ENCODE results near the gene NACC2.

Gene NACC2

GRCh38 chr9:136006169-136006568, 88.9 kb downstream of the NACC2 start:
- Histone ChIP-seq H3K9me3 (ENCODE audit: control insufficient read depth in 5 of 5, low read length in 5 of 5) (no peaks in the 10 kb centered on the region), H3K9ac (ENCODE audit: low read length in 5 of 5) (no peak overlapping the region), H3K4me3 (ENCODE audit: low read depth in 1 of 5, low read length in 5 of 5) (no peak overlapping the region), H3K4me1 (ENCODE audit: control insufficient read depth in 5 of 5, insufficient read depth in 5 of 5, low read length in 5 of 5) (peaks cover 1 to 52% (median 11%) of the 10 kb centered on the region in 5 donors), H3K27me3 (ENCODE audit: control insufficient read depth in 5 of 5, insufficient read depth in 4 of 5, low read length in 5 of 5) (no peaks in the 10 kb centered on the region), H3K36me3 (ENCODE audit: control insufficient read depth in 5 of 5, insufficient read depth in 5 of 5, low read length in 5 of 5) (peaks cover 0 to 26% (median 14%) of the 10 kb centered on the region in 5 donors), H3K27ac (ENCODE audit: low read depth, low read length) (no peak overlapping the region)

- peaks cover 0 to 39% (median 11%) of the 10 kb centered on the region in 5 donors for H3K4me1 ChIP-seq (ENCODE audit: control insufficient read depth in 5 of 5, insufficient read depth in 5 of 5, low read length in 5 of 5)
Observed at GRCh38 chr9:136004712-136005111, 90.4 kb downstream of the NACC2 start.

DNA sequence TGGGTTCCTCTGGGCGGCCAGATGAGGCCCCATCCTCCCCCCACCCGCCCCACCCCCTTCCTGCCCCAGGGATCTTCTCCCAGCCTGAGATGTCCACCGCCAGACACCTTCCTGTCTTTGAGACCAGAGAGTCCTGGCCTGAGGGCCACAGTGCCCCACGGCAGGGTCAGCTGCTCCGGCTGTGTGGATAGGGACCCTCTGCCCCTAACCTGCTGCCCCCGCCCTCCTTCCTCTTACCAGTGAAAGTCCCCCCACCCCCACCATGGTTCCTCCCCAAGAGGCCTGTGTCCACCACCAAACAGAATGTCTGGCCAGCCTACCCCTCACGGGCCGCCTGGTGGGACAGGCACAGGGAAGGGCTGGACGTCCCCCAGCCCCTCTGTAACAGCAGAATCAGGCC, 90.9 kb downstream of the NACC2 start:
- Histone ChIP-seq H3K27ac (ENCODE audit: low read depth, low read length) (no peak overlapping the region), H3K4me1 (ENCODE audit: control insufficient read depth in 5 of 5, insufficient read depth in 5 of 5, low read length in 5 of 5) (peaks cover 0 to 34% (median 11%) of the 10 kb centered on the region in 5 donors), H3K4me3 (ENCODE audit: low read depth in 1 of 5, low read length in 5 of 5) (no peak overlapping the region), H3K27me3 (ENCODE audit: control insufficient read depth in 5 of 5, insufficient read depth in 4 of 5, low read length in 5 of 5) (no peaks in the 10 kb centered on the region), H3K36me3 (ENCODE audit: control insufficient read depth in 5 of 5, insufficient read depth in 5 of 5, low read length in 5 of 5) (peaks cover 0 to 17% (median 9%) of the 10 kb centered on the region in 5 donors), H3K9me3 (ENCODE audit: control insufficient read depth in 5 of 5, low read length in 5 of 5) (no peaks in the 10 kb centered on the region), H3K9ac (ENCODE audit: low read length in 5 of 5) (no peak overlapping the region)

More at GRCh38 chr9:136004712-136005111, 90.4 kb downstream of the NACC2 start:
- Histone ChIP-seq H3K9ac (ENCODE audit: low read length in 5 of 5) (no peak overlapping the region), H3K4me3 (ENCODE audit: low read depth in 1 of 5, low read length in 5 of 5) (no peak overlapping the region), H3K9me3 (ENCODE audit: control insufficient read depth in 5 of 5, low read length in 5 of 5) (no peaks in the 10 kb centered on the region), H3K27ac (ENCODE audit: low read depth, low read length) (no peak overlapping the region), H3K36me3 (ENCODE audit: control insufficient read depth in 5 of 5, insufficient read depth in 5 of 5, low read length in 5 of 5) (peaks cover 0 to 22% (median 13%) of the 10 kb centered on the region in 5 donors), H3K27me3 (ENCODE audit: control insufficient read depth in 5 of 5, insufficient read depth in 4 of 5, low read length in 5 of 5) (no peaks in the 10 kb centered on the region)

- H3K27me3 ChIP-seq (ENCODE audit: control insufficient read depth in 5 of 5, insufficient read depth in 4 of 5, low read length in 5 of 5): no peaks in the 10 kb centered on the region
- no peaks in the 10 kb centered on the region for H3K9me3 ChIP-seq (ENCODE audit: control insufficient read depth in 5 of 5, low read length in 5 of 5)
- H3K36me3 ChIP-seq (ENCODE audit: control insufficient read depth in 5 of 5, insufficient read depth in 5 of 5, low read length in 5 of 5): peaks cover 0 to 13% (median 7%) of the 10 kb centered on the region in 5 donors
- no peak overlapping the region for H3K27ac ChIP-seq (ENCODE audit: low read depth, low read length)
- H3K4me3 ChIP-seq (ENCODE audit: low read depth in 1 of 5, low read length in 5 of 5): no peak overlapping the region
- H3K4me1 ChIP-seq (ENCODE audit: control insufficient read depth in 5 of 5, insufficient read depth in 5 of 5, low read length in 5 of 5): peaks cover 0 to 28% (median 11%) of the 10 kb centered on the region in 5 donors
- no peak overlapping the region for H3K9ac ChIP-seq (ENCODE audit: low read length in 5 of 5)
Observed at GRCh38 chr9:136003411-136004218, 91.5 kb downstream of the NACC2 start.

DNA sequence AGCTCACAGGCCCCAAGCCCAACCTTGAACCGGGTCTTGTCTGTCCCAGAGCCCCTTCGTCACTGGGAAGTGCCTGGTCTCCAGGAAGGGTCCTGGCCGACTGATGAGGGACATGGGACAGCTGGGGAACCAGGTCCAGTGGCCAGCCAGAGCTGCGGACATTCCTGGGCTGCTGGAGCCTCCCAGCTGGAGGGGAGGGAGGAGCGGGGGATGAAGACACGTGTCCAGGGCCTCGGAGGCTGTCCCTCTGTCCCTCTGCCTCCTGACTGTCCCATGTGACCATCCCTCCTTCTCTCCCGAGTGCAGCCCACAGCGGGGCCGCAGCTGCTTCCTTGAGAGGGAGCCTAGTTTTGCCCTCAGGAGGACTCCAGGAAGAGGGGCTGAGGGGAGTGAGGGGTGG, 92.2 kb downstream of the NACC2 start:
- Histone ChIP-seq H3K4me3 (ENCODE audit: low read depth in 1 of 5, low read length in 5 of 5) (no peak overlapping the region), H3K9me3 (ENCODE audit: control insufficient read depth in 5 of 5, low read length in 5 of 5) (no peaks in the 10 kb centered on the region), H3K4me1 (ENCODE audit: control insufficient read depth in 5 of 5, insufficient read depth in 5 of 5, low read length in 5 of 5) (peaks cover 0 to 21% (median 11%) of the 10 kb centered on the region in 5 donors), H3K27ac (ENCODE audit: low read depth, low read length) (no peak overlapping the region), H3K36me3 (ENCODE audit: control insufficient read depth in 5 of 5, insufficient read depth in 5 of 5, low read length in 5 of 5) (peaks cover 0 to 8% (median 4%) of the 10 kb centered on the region in 5 donors), H3K27me3 (ENCODE audit: control insufficient read depth in 5 of 5, insufficient read depth in 4 of 5, low read length in 5 of 5) (no peaks in the 10 kb centered on the region), H3K9ac (ENCODE audit: low read length in 5 of 5) (no peak overlapping the region)

DNA sequence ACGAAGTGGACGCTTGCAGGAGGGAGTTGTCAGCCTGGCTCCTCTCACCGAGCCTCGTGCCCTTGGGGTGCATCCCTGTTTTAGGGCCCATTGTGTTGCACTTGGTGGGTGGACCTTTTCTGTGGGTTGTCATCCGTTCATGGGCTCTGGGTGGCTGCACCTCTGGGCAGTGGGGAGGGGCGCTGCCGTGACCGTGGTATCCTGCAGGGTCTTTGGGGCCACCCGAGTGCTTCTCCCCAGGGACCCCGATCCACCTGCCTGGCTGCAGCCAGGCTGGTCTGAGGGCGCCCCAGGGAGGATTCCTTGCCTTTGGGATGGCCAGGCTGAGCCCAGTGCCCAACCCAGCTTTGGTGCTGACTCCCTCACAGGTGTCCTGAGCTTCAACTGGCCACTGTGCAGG, 92.9 kb downstream of the NACC2 start:
- Histone ChIP-seq H3K36me3 (ENCODE audit: control insufficient read depth in 5 of 5, insufficient read depth in 5 of 5, low read length in 5 of 5) (peaks cover 0 to 5% (median 2%) of the 10 kb centered on the region in 5 donors), H3K4me3 (ENCODE audit: low read depth in 1 of 5, low read length in 5 of 5) (no peak overlapping the region), H3K9ac (ENCODE audit: low read length in 5 of 5) (no peak overlapping the region), H3K4me1 (ENCODE audit: control insufficient read depth in 5 of 5, insufficient read depth in 5 of 5, low read length in 5 of 5) (peaks cover 0 to 19% (median 9%) of the 10 kb centered on the region in 5 donors), H3K9me3 (ENCODE audit: control insufficient read depth in 5 of 5, low read length in 5 of 5) (no peaks in the 10 kb centered on the region), H3K27ac (ENCODE audit: low read depth, low read length) (no peak overlapping the region), H3K27me3 (ENCODE audit: control insufficient read depth in 5 of 5, insufficient read depth in 4 of 5, low read length in 5 of 5) (no peaks in the 10 kb centered on the region)

DNA sequence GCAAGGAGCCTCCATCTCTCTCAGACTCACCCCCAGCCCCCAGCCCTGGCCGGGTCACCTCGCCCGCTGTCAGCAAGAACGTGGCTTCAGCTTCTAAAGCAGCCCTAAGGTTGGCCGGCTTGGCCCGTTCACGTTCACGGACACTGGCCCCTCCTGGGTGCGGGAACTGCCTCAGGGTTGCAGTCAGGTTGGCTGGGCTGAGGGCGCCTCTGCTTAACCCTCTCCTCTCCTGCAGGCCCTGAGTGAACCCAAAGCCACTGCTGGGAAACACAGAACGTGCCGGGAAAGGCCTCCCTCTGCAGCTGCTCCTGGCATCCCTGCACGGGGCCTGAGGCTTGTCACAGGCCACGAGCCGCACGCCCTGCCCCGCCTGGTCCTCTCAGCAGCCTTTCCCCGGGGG, 93.9 kb downstream of the NACC2 start:
- H3K4me1 ChIP-seq (ENCODE audit: control insufficient read depth in 5 of 5, insufficient read depth in 5 of 5, low read length in 5 of 5): peaks cover 0 to 26% (median 7%) of the 10 kb centered on the region in 5 donors
- H3K27ac ChIP-seq (ENCODE audit: low read depth, low read length): no peak overlapping the region
- H3K9ac ChIP-seq (ENCODE audit: low read length in 5 of 5): no peak overlapping the region
- no peaks in the 10 kb centered on the region for H3K27me3 ChIP-seq (ENCODE audit: control insufficient read depth in 5 of 5, insufficient read depth in 4 of 5, low read length in 5 of 5)
- H3K9me3 ChIP-seq (ENCODE audit: control insufficient read depth in 5 of 5, low read length in 5 of 5): no peaks in the 10 kb centered on the region
- H3K36me3 ChIP-seq (ENCODE audit: control insufficient read depth in 5 of 5, insufficient read depth in 5 of 5, low read length in 5 of 5): peaks cover 0 to 5% (median 0%) of the 10 kb centered on the region in 5 donors
- H3K4me3 ChIP-seq (ENCODE audit: low read depth in 1 of 5, low read length in 5 of 5): no peak overlapping the region

DNA sequence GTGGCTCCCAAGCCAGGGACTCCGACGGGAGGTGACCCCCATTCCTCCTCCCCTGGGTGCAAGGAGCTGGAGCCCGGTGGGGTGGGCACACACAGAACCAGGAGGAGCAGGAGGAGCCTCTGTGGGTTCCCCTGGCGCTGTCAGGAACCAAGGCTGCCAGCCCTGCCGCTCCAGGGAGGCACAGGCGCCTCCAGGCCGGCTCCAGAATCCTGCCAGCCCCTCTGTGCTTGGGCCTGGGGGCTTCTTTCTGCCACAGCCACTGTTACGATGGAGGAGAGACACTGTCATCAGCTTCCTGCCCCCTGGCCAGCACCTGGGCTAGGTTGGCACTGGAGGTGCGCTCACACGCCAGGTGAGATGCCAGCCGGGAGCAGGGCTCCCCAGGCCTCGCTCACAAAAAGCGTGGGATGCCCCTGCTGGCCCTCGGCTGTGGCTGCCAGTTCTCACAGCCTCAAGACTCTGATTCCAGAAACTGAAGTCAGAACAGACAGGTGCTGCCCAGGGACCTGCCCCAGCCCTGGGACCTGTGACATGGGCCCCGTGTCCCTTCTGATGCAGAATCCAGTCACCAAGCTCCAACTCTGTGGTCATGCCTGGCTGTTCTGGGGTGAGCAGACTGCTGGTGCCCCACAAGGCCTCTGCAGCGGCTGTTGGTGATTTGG, 96.5 kb downstream of the NACC2 start:
- no peaks in the 10 kb centered on the region for H3K36me3 ChIP-seq (ENCODE audit: control insufficient read depth in 5 of 5, insufficient read depth in 5 of 5, low read length in 5 of 5)
- H3K4me1 ChIP-seq (ENCODE audit: control insufficient read depth in 5 of 5, insufficient read depth in 5 of 5, low read length in 5 of 5): peaks cover 0 to 32% (median 16%) of the 10 kb centered on the region in 5 donors
- no peak overlapping the region for H3K27ac ChIP-seq (ENCODE audit: low read depth, low read length)
- no peaks in the 10 kb centered on the region for H3K9me3 ChIP-seq (ENCODE audit: control insufficient read depth in 5 of 5, low read length in 5 of 5)
- no peak overlapping the region for H3K9ac ChIP-seq (ENCODE audit: low read length in 5 of 5)
- no peak overlapping the region for H3K4me3 ChIP-seq (ENCODE audit: low read depth in 1 of 5, low read length in 5 of 5)
- no peaks in the 10 kb centered on the region for H3K27me3 ChIP-seq (ENCODE audit: control insufficient read depth in 5 of 5, insufficient read depth in 4 of 5, low read length in 5 of 5)

DNA sequence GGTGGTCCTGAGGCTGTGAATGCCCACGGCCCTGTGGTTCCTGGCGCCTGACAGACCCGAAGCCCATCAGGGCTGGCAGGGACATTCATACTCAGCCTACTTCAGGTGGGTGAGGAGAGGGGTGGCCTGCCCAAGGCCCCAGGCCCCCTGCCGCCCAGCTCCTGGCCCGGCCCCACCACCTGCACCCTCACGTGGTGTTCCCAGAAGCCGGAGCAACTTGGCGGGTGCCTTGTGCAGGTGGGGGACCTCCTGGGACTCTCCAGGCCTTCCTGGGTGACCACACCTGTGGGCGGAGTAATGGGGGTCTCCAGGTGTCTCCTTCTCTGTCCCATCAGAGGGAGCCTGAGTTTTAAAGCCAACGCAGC, 97.1 kb downstream of the NACC2 start:
- no peak overlapping the region for H3K27ac ChIP-seq (ENCODE audit: low read depth, low read length)
- peaks cover 0 to 32% (median 18%) of the 10 kb centered on the region in 5 donors for H3K4me1 ChIP-seq (ENCODE audit: control insufficient read depth in 5 of 5, insufficient read depth in 5 of 5, low read length in 5 of 5)
- H3K9me3 ChIP-seq (ENCODE audit: control insufficient read depth in 5 of 5, low read length in 5 of 5): no peaks in the 10 kb centered on the region
- no peaks in the 10 kb centered on the region for H3K27me3 ChIP-seq (ENCODE audit: control insufficient read depth in 5 of 5, insufficient read depth in 4 of 5, low read length in 5 of 5)
- H3K9ac ChIP-seq (ENCODE audit: low read length in 5 of 5): no peak overlapping the region
- no peaks in the 10 kb centered on the region for H3K36me3 ChIP-seq (ENCODE audit: control insufficient read depth in 5 of 5, insufficient read depth in 5 of 5, low read length in 5 of 5)
- no peak overlapping the region for H3K4me3 ChIP-seq (ENCODE audit: low read depth in 1 of 5, low read length in 5 of 5)

Data from subcutaneous abdominal adipose tissue (tissue), 5 donors.